Mesodermal cell (in vitro differentiated cells): ENCODE measurements around the gene TNFAIP3.
A peak's percentile ranks its signal among the peaks of the same experiment; 100 is the strongest.

Experiments
- H3K27ac ChIP-seq: 2 replicates; pipeline ENCODE4 v1.7.0; 2013; ENCODE audit warnings: mild to moderate bottlenecking, low read depth, low read length, moderate library complexity; ENCODE audit not compliant: severe bottlenecking
- H3K36me3 ChIP-seq: 2 replicates; pipeline ENCODE4 v1.7.1; 2013; ENCODE audit warnings: mild to moderate bottlenecking, low read length, moderate library complexity; ENCODE audit not compliant: control insufficient read depth, insufficient read depth
- H3K4me1 ChIP-seq: one replicate; pipeline ENCODE4 v1.7.1; 2013; ENCODE audit warnings: mild to moderate bottlenecking, low read length; ENCODE audit not compliant: insufficient read depth, control insufficient read depth, poor library complexity, severe bottlenecking
- H3K4me3 ChIP-seq: 2 replicates; pipeline ENCODE4 v1.7.0; 2013; ENCODE audit warnings: low read length, control low read depth, mild to moderate bottlenecking; ENCODE audit not compliant: insufficient read depth, poor library complexity, severe bottlenecking; ENCODE audit errors: extremely low read depth
- H3K9me3 ChIP-seq: 2 replicates; pipeline ENCODE4 v1.7.1; 2013; ENCODE audit warnings: mild to moderate bottlenecking, low read length, moderate library complexity; ENCODE audit not compliant: control insufficient read depth
- WGBS, 2 experiments: methylation state at CpG; one replicate each; pipeline ENCODE4 v1.1.5; 2013; ENCODE audit warnings: missing lambda C conversion rate in 2 of 2; ENCODE audit not compliant: insufficient coverage in 2 of 2; 5-methylcytosine and 5-hydroxymethylcytosine counted together

Gene TNFAIP3

DNA sequence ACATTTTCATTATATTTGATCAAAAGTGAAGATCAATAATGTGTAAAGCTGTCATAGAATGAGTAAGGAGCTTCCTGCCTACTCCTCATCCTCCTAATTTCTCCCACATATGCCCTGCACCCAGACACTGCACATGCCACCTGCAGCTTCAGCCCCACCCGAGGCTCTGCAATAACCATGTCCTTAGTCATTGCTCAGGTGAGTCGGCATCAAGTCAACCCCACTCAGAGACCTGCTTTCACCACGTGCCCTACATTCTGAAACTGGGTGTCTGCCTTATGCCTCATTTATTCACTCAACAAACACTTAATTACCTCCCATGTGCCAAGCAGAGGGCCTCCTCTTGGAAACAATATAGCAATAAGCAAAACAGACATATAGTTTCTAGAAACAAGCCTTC is 15.4 kb upstream of the TNFAIP3 start:
- Histone ChIP-seq H3K4me1 (no peaks in the 10 kb centered on the region), H3K4me3 (no peak overlapping the region), H3K36me3 (no peaks in the 10 kb centered on the region), H3K9me3 (no peaks in the 10 kb centered on the region), H3K27ac (no peak overlapping the region)
- 86 to 96% methylated on average over 3 of the region's 3 CpGs for WGBS, 2 experiments

DNA sequence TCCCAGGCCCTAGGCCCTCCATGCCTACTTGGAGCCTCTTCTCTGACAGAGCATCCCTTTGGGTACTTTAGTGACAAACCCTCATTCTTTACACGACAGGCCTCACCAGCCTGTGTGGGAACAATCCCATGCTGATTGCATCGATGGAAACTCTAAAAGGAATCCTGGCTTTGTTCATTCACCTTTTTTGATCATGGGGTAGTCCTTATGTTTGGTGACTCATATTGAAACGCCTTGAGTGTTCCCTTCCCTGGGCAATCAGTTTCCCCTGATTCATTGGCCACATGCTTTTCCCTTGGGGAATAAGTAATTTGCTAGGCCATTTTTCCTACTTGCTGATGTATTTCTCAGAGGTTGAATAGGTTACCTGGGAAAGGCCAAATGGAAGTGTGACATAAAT is 14.7 kb upstream of the TNFAIP3 start:
- no peak overlapping the region for H3K4me3 ChIP-seq
- H3K36me3 ChIP-seq: no peaks in the 10 kb centered on the region
- H3K9me3 ChIP-seq: no peaks in the 10 kb centered on the region
- 90 to 94% methylated on average over 3 of the region's 3 CpGs for WGBS, 2 experiments
- H3K27ac ChIP-seq: no peak overlapping the region
- no peaks in the 10 kb centered on the region for H3K4me1 ChIP-seq

GRCh38 chr6:137852811-137853210 is 14.2 kb upstream of the TNFAIP3 start:
- Histone ChIP-seq H3K36me3 (no peaks in the 10 kb centered on the region), H3K27ac (no peak overlapping the region), H3K4me3 (no peak overlapping the region), H3K9me3 (no peaks in the 10 kb centered on the region), H3K4me1 (no peaks in the 10 kb centered on the region)
- no CpG with 5 or more reads among the region's 1 CpG for WGBS, 2 experiments

GRCh38 chr6:137853569-137854213 is 13.4 kb upstream of the TNFAIP3 start:
- Histone ChIP-seq H3K4me3 (no peak overlapping the region), H3K9me3 (no peaks in the 10 kb centered on the region), H3K4me1 (no peaks in the 10 kb centered on the region), H3K27ac (no peak overlapping the region), H3K36me3 (no peaks in the 10 kb centered on the region)
- WGBS, 2 experiments: 100% methylated on average over 2 to 3 of the region's 7 CpGs

- H3K4me1 ChIP-seq: peaks cover 6% of the 10 kb centered on the region
- H3K9me3 ChIP-seq: no peaks in the 10 kb centered on the region
- no peaks in the 10 kb centered on the region for H3K36me3 ChIP-seq
- H3K4me3 ChIP-seq: no peak overlapping the region
- WGBS, 2 experiments: 100% methylated on average over 1 of the region's 2 CpGs; no CpG with 5 or more reads in 1 of the 2 experiments
- no peak overlapping the region for H3K27ac ChIP-seq
Observed at GRCh38 chr6:137856138-137856898, 10.7 kb upstream of the TNFAIP3 start.

DNA sequence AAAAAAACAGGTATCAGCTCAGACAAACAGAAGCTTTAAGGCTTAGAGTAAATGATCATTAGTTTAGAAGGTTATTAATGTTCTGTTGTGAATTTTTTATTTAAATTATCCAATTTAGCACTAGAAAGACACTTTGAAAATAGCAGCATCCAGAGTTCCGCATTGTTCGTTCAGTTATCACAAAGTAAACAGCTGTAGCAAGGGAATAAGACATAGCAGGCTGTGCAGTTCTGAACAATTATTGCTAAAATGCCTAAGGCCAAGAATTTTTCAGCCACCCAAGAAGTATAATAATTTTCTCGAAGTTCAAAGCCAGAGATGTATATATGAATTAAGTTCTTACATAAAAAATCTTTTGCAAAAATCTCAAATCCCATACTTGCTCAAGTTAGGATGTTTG is 8.0 kb upstream of the TNFAIP3 start:
- no peaks in the 10 kb centered on the region for H3K9me3 ChIP-seq
- WGBS, 2 experiments: 100% methylated on average over 2 of the region's 3 CpGs; no CpG with 5 or more reads in 1 of the 2 experiments
- peaks cover 6% of the 10 kb centered on the region for H3K4me1 ChIP-seq
- H3K27ac ChIP-seq: no peak overlapping the region
- no peaks in the 10 kb centered on the region for H3K36me3 ChIP-seq
- no peak overlapping the region for H3K4me3 ChIP-seq

DNA sequence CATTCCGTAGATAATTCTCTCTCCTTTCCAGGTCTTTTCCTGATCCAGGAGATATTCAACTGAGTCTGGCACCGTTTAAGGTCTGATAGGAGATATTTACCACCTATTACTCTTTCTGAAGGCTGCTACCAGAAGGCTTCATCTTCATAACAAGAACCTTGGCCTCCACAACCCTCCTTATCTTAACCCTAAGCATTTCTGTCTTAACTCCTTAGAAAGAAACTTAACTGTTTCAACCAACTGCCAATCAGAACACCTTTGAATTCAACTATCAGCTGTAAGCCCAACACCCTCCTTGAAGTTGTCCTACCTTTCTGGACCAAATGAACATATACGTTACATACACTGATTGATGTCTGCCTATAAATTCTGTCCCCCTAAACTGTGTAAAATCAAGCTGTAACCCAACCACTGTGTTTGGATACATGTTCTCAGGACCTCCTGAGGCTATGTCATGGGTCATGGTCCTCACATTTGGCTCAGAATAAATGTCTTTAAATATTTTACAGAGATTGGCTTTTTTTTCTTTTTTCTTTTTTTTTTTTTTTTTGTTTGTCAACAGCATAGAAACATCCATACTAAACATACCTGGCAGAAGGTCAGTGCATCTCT is 6.6 kb upstream of the TNFAIP3 start:
- no peaks in the 10 kb centered on the region for H3K9me3 ChIP-seq
- no peak overlapping the region for H3K4me3 ChIP-seq
- no peak overlapping the region for H3K27ac ChIP-seq
- 75 to 83% methylated on average over 2 of the region's 3 CpGs for WGBS, 2 experiments
- no peaks in the 10 kb centered on the region for H3K36me3 ChIP-seq
- peaks cover 14% of the 10 kb centered on the region for H3K4me1 ChIP-seq

DNA sequence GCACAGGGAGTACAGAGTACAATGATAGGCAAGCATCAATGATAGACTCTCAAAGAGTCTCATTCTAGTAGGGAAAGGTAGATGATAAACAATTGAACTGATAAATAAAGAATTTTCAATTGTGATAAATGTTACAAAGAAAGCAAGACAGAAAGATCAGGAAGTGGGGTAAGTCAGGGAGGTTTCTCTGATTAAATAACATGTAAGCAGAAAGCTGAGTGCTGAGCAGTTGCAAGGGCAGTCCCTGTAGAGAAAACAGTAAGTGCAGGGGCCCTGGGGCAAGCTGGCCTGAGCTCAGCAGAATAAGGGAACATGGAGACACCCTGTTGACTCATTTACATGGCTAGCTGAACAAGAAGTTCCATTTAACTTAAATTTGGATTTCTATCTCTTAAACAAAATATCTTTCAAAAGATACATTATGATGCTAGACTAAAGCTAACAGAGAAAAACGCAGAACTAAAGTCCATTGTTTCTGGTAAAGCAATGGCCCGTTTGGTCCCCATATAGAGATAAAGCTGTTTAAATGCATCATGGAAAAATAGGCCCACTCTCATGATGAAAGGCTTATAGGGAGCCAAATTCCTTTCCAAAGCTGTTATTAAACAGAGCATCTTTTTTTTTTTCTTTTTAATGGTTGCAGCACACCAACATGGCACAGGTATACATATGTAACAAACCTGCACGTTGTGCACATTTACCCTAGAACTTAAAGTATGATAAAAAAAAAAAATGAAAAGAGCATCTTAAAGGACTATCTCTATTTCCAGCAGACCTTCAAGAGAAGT is 5.3 kb upstream of the TNFAIP3 start:
- Histone ChIP-seq H3K27ac (no peak overlapping the region), H3K9me3 (no peaks in the 10 kb centered on the region), H3K36me3 (no peaks in the 10 kb centered on the region), H3K4me1 (peaks cover 22% of the 10 kb centered on the region), H3K4me3 (no peak overlapping the region)
- WGBS, 2 experiments: 88 to 100% methylated on average over 1 to 2 of the region's 3 CpGs

DNA sequence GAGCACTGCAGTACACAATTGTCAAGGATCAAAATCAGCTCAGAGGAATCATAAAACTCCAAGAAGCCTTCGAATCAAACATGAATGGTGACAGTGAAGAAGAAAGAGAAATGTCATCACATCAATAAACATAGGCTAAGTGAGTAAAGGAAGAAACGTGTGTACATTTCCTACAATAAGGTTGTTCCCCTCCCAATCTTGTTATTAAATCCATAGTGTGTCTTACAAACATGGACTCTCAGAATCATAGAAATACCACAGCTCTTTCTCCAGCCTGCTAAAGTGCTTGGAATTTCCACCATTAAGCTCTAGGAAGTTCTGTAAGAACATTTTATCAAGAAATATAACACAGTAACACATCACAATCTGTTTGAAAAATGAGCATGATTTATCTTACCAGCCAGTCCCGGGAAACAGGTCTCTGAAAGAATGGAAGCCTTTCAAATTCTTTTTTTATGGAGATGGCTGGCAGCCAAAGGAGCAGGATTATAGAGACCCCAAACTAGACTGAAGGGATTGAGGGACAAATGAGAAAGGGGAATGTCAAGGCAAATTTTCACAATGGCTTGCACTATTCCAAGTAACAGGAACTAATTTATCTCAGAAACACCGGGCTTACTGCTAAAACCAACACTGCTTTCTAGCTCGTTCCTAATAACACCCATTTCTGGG is 4.5 kb upstream of the TNFAIP3 start:
- Histone ChIP-seq H3K9me3 (no peaks in the 10 kb centered on the region), H3K4me3 (no peak overlapping the region), H3K36me3 (no peaks in the 10 kb centered on the region), H3K4me1 (peaks cover 22% of the 10 kb centered on the region), H3K27ac (peak overlapping the region; percentile 16)
- WGBS, 2 experiments: 72 to 100% methylated on average over 1 to 3 of the region's 5 CpGs

DNA sequence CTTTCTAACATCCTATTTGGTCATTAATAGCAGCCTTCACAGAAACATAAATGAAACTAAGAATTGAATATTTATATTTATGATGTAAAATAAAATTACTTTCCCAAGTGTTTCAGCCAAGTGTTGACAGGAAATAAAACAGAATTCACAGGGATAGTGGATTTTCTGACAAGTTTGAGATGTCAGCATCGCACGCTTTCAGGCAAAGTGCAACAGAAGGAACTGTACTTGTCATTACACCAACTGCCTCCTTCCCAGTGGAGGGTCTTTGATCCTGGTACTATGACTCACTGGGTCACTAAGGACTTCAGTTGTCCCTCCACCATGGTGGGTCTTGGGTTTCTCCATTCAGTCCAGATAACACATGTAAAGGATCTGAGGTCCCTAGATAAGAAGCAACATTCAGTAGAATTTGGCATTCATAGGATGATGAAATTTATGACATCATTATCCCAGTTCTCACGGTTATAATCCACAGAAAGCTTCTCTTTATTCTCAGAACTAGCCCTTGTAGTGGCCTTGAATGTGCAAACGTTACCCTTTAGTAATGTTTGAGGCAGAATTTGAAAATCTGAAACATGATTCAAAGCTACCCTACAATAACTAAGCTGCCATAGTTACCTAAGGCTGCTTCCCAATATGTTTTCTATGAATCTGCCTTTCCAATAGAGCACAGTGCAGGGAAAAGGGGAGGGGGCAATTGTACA is 3.8 kb upstream of the TNFAIP3 start:
- Histone ChIP-seq H3K27ac (no peak overlapping the region), H3K4me1 (peaks cover 22% of the 10 kb centered on the region), H3K4me3 (no peak overlapping the region), H3K36me3 (no peaks in the 10 kb centered on the region), H3K9me3 (no peaks in the 10 kb centered on the region)
- WGBS, 2 experiments: 81 to 100% methylated on average over 2 to 3 of the region's 4 CpGs
